Spleen (tissue), 7 donors: ENCODE results near the gene TMEM39A.

ENCODE experiments used
- CTCF ChIP-seq, 11 experiments: fragments of 200-600 bp in 7 of 11; fragments of 450-650 bp in 4 of 11; sonication (generic) in 4 of 11; IDR thresholded peaks in 8 of 11; conservative IDR thresholded peaks in 3 of 11; 1 replicate in 7 of 11; 2 replicates in 4 of 11; pipeline versions ENCODE4 v1.4.0 to v1.8.0; 2016 to 2021; ENCODE audit warnings: antibody characterized with exemption in 11 of 11, inconsistent platforms in 4 of 11, mild to moderate bottlenecking in 1 of 11
- POLR2A ChIP-seq, 3 donors: fragments of 450-650 bp; IDR thresholded peaks; one replicate each; pipeline ENCODE4 v1.5.1; 2017; ENCODE audit warnings: antibody characterized with exemption in 3 of 3, mild to moderate bottlenecking in 1 of 3
- donor health status: DM: no; HTN: no; CAD: no; lungs with moderate emphysema.
- donor health status: DM: no; HTN: no; CAD: no.
- donor health status: DM: no; HTN: no; CAD: no.

- no peak for TF ChIP-seq POLR2A (IDR thresholded peaks at IDR 0.05)
- TF ChIP-seq CTCF (IDR thresholded peaks at IDR 0.05 in 8 of 11, conservative IDR thresholded peaks at IDR 0.05 in 3 of 11), result no peak
These were observed 60.2 kb downstream of the TMEM39A start for GRCh38 chr3:119403201-119403600.
